GM23338 (cell line): Measurements from ENCODE around the gene NDUFB2. TPM values are rescaled to one million over a fixed set of nuclear protein-coding genes. Genes with fewer than 3 reads are reported as not detected.

ENCODE experiments used
- ATAC-seq: fragments of 200-7000 bp; cut with Tn5 transposase; 3 replicates; pipeline ENCODE4 v1.9.1; 2020
- DNase-seq: peaks from one replicate; pipeline ENCODE4 v3.0.0-alpha.2; 2015; ENCODE audit warnings: low spot score
- H2AFZ ChIP-seq: fragments of 200-600 bp; sonication (generic); 2 replicates; pipeline ENCODE4 v1.8.0; 2016; ENCODE audit warnings: antibody characterized with exemption, mild to moderate bottlenecking, moderate library complexity
- H3F3A ChIP-seq: fragments of 200-600 bp; sonication (generic); replicated peaks from 2 replicates; pipeline ENCODE4 v1.8.0; 2017; ENCODE audit warnings: antibody characterized with exemption, mixed run types, low read depth
- H3K27ac ChIP-seq: fragments of 200-600 bp; sonication (generic); 2 replicates; pipeline ENCODE4 v1.6.1; 2016; ENCODE audit warnings: low read depth
- H3K27me3 ChIP-seq: fragments of 200-600 bp; sonication (generic); 2 replicates; pipeline ENCODE4 v1.8.0; 2016; ENCODE audit warnings: mild to moderate bottlenecking, mixed run types, moderate library complexity; ENCODE audit not compliant: insufficient read depth
- H3K36me3 ChIP-seq: fragments of 200-600 bp; sonication (generic); 2 replicates; pipeline ENCODE4 v1.8.0; 2016; ENCODE audit warnings: mild to moderate bottlenecking; ENCODE audit not compliant: insufficient read depth
- H3K4me1 ChIP-seq: fragments of 200-600 bp; sonication (generic); 2 replicates; pipeline ENCODE4 v1.8.0; 2016; ENCODE audit warnings: mild to moderate bottlenecking, moderate library complexity; ENCODE audit not compliant: insufficient read depth
- H3K4me2 ChIP-seq: fragments of 200-600 bp; sonication (generic); 2 replicates; pipeline ENCODE4 v1.7.1; 2017; ENCODE audit warnings: mixed run types
- H3K4me3 ChIP-seq: fragments of 200-600 bp; sonication (generic); 2 replicates; pipeline ENCODE4 v1.6.1; 2016; ENCODE audit warnings: mixed run types
- H3K79me2 ChIP-seq: fragments of 200-600 bp; sonication (generic); replicated peaks from 2 replicates; pipeline ENCODE4 v1.8.0; 2017; ENCODE audit warnings: mild to moderate bottlenecking; ENCODE audit not compliant: insufficient read depth
- H3K9me2 ChIP-seq: fragments of 200-600 bp; sonication (generic); 2 replicates; pipeline ENCODE4 v1.8.0; 2017; ENCODE audit not compliant: insufficient read depth
- H4K20me1 ChIP-seq: fragments of 200-600 bp; sonication (generic); replicated peaks from 2 replicates; pipeline ENCODE4 v1.8.0; 2017; ENCODE audit warnings: mild to moderate bottlenecking; ENCODE audit not compliant: insufficient read depth
- H3K27ac Mint-ChIP-seq: 2 replicates; pipeline ENCODE4 v1.8.0; 2020; ENCODE audit warnings: inconsistent platforms, mild to moderate bottlenecking, moderate library complexity, mixed read lengths
- H3K27me3 Mint-ChIP-seq: 3 replicates; pipeline ENCODE4 v1.8.0; 2022; ENCODE audit warnings: low read depth, mild to moderate bottlenecking, moderate library complexity, mixed read lengths, inconsistent platforms; ENCODE audit not compliant: insufficient read depth, poor library complexity
- H3K36me3 Mint-ChIP-seq: 3 replicates; pipeline ENCODE4 v1.8.0; 2021; ENCODE audit warnings: low read depth, mild to moderate bottlenecking, inconsistent platforms, moderate library complexity, mixed read lengths
- H3K4me1 Mint-ChIP-seq: 3 replicates; pipeline ENCODE4 v1.8.0; 2020; ENCODE audit warnings: mild to moderate bottlenecking, inconsistent platforms, mixed read lengths
- H3K4me3 Mint-ChIP-seq: 3 replicates; pipeline ENCODE4 v1.8.0; 2021; ENCODE audit warnings: moderate library complexity, mild to moderate bottlenecking, inconsistent platforms, mixed read lengths
- H3K9me3 Mint-ChIP-seq: 3 replicates; pipeline ENCODE4 v1.8.0; 2020; ENCODE audit warnings: moderate library complexity, mild to moderate bottlenecking, inconsistent platforms, mixed read lengths
- CREB1 ChIP-seq: fragments of 250-450 bp; sonication (Bioruptor Pico); IDR thresholded peaks from 2 replicates; pipeline ENCODE4 v1.5.0; 2020; ENCODE audit warnings: low read depth, mild to moderate bottlenecking, moderate library complexity
- JUNB ChIP-seq: IDR thresholded peaks from one replicate; pipeline ENCODE4 v1.6.1; 2016; ENCODE audit warnings: antibody characterized with exemption; ENCODE audit not compliant: unreplicated experiment
- NANOG ChIP-seq: IDR thresholded peaks from 2 replicates; pipeline ENCODE4 v1.6.1; 2016; ENCODE audit warnings: antibody characterized with exemption, borderline replicate concordance
- POLR2AphosphoS5 ChIP-seq: IDR thresholded peaks from 2 replicates; pipeline ENCODE4 v1.6.1; 2016; ENCODE audit warnings: antibody characterized with exemption, low read depth
- STAT1 ChIP-seq: IDR thresholded peaks from one replicate; pipeline ENCODE4 v1.6.1; 2016; ENCODE audit warnings: antibody characterized with exemption; ENCODE audit not compliant: unreplicated experiment
- ZNF114 ChIP-seq: fragments of 250-450 bp; sonication (Bioruptor Pico); IDR thresholded peaks from 2 replicates; pipeline ENCODE4 v1.5.0; 2020; ENCODE audit warnings: mild to moderate bottlenecking, moderate library complexity
- polyA plus RNA-seq: library from polyadenylated mRNA; unstranded; fragments of >200 nt; fragmentation: Nextera tagmentation; extraction: Ambion mirVana; gene quantifications from 2 replicates; pipeline ENCODE4 v1.2.1, GENCODE V29; 2016
- total RNA-seq: library from RNA; depleted of rRNA; stranded (reverse); fragments of >200 nt; shearing (Covaris generic); gene quantifications from 2 replicates; pipeline ENCODE4 v1.2.3, GENCODE V29; 2014
- TF ChIP-seq, protein P1 (sequence below): IDR thresholded peaks from one replicate; pipeline ENCODE4 v1.6.1; 2018; ENCODE audit warnings: antibody characterized with exemption; ENCODE audit not compliant: unreplicated experiment
- TF ChIP-seq, protein P2 (sequence below): fragments of 250-450 bp; sonication (Bioruptor Pico); IDR thresholded peaks from 2 replicates; pipeline ENCODE4 v1.5.0; 2020; ENCODE audit warnings: mild to moderate bottlenecking, moderate library complexity

The NDUFB2 gene
- total and polyA plus RNA-seq, 2 experiments from 2014 or later = 306 to 382 TPM

DNA sequence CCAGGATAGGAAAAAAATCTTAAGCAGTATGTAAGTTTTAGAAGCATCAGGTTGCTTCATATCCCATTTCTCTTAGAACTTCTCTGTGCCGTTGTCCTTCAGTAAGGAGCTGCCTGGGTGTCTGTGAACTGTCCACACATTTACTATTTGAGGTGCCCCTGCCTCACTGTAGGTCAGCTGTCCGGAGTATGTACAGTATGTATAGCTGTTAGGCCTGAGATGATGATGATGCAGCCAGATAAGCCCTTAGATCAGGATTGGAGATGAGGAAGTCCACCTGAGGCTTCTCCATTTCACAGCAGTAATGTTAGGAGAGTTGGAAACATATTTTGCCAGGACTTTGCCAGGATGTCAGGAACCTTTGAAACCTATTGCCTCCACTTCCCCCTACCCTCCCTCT, 7.7 kb downstream of the NDUFB2 start:
- H3K79me2 ChIP-seq = peaks cover 37% of the 10 kb centered on the region
- no peak overlapping the region for H3K27ac Mint-ChIP-seq
- H4K20me1 ChIP-seq = peaks cover 14% of the 10 kb centered on the region
- H3K4me1 ChIP-seq = no peaks in the 10 kb centered on the region
- TF ChIP-seq NANOG (no peak), ZNF114 (no peak), POLR2AphosphoS5 (no peak), CREB1 (CRISPR knock-in tag) (no peak), STAT1 (no peak)
- TF ChIP-seq, protein P1, sequence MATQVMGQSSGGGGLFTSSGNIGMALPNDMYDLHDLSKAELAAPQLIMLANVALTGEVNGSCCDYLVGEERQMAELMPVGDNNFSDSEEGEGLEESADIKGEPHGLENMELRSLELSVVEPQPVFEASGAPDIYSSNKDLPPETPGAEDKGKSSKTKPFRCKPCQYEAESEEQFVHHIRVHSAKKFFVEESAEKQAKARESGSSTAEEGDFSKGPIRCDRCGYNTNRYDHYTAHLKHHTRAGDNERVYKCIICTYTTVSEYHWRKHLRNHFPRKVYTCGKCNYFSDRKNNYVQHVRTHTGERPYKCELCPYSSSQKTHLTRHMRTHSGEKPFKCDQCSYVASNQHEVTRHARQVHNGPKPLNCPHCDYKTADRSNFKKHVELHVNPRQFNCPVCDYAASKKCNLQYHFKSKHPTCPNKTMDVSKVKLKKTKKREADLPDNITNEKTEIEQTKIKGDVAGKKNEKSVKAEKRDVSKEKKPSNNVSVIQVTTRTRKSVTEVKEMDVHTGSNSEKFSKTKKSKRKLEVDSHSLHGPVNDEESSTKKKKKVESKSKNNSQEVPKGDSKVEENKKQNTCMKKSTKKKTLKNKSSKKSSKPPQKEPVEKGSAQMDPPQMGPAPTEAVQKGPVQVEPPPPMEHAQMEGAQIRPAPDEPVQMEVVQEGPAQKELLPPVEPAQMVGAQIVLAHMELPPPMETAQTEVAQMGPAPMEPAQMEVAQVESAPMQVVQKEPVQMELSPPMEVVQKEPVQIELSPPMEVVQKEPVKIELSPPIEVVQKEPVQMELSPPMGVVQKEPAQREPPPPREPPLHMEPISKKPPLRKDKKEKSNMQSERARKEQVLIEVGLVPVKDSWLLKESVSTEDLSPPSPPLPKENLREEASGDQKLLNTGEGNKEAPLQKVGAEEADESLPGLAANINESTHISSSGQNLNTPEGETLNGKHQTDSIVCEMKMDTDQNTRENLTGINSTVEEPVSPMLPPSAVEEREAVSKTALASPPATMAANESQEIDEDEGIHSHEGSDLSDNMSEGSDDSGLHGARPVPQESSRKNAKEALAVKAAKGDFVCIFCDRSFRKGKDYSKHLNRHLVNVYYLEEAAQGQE = no peak
- no peak for ATAC-seq
- H3K9me3 Mint-ChIP-seq = no peaks in the 10 kb centered on the region; the same call in 2 of the 3 replicates
- DNase-seq = no peak
- H2AFZ ChIP-seq = no peak overlapping the region
- peaks cover 35% of the 10 kb centered on the region; the same call in 2 of the 3 replicates for H3K36me3 Mint-ChIP-seq
- H3K27ac ChIP-seq = no peak overlapping the region
- no peak overlapping the region for H3K4me2 ChIP-seq
- no peaks in the 10 kb centered on the region; the same call in 1 of the 2 replicates for H3K36me3 ChIP-seq
- no peaks in the 10 kb centered on the region for H3K27me3 ChIP-seq
- no peaks in the 10 kb centered on the region for H3F3A ChIP-seq
- H3K9me2 ChIP-seq = no peaks in the 10 kb centered on the region
- H3K4me1 Mint-ChIP-seq = peaks cover 2% of the 10 kb centered on the region; the same call in 1 of the 3 replicates
- peaks cover 3% of the 10 kb centered on the region for H3K27me3 Mint-ChIP-seq
- H3K4me3 Mint-ChIP-seq = no peak overlapping the region
- H3K4me3 ChIP-seq = no peak overlapping the region

DNA sequence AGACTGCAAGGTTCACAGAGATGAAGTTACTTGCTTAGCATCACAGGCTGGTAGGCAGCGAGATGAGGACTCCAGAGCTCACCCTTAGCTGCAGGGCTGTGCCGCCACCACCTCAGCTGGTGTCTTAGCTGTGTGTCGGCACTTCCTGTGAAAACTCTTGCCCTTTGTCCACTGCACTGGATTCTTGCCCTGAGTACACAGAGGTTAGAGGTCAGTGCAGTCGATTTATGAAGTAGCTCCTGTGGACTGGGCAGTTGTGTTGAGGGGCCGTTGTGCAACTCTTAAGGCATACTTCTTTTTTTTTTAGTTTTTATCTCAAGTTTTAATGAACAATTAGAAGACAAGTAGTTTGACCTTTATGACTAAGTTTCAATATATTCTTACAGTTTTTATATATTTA, 10.6 kb downstream of the NDUFB2 start:
- Histone ChIP-seq H3K4me1 (no peaks in the 10 kb centered on the region), H3K36me3 (no peaks in the 10 kb centered on the region; the same call in 1 of the 2 replicates), H2AFZ (no peak overlapping the region), H3K9me2 (no peaks in the 10 kb centered on the region), H3K79me2 (peaks cover 8% of the 10 kb centered on the region; the same call in 1 of the 2 replicates), H4K20me1 (no peaks in the 10 kb centered on the region), H3K4me2 (no peak overlapping the region), H3F3A (no peaks in the 10 kb centered on the region), H3K27me3 (no peaks in the 10 kb centered on the region), H3K4me3 (no peak overlapping the region), H3K27ac (no peak overlapping the region; the same call in 1 of the 2 replicates)
- DNase-seq (no peak), ATAC-seq (no peak)
- peaks cover 6% of the 10 kb centered on the region for H3K9me3 Mint-ChIP-seq
- H3K4me1 Mint-ChIP-seq = no peaks in the 10 kb centered on the region
- H3K36me3 Mint-ChIP-seq = peaks cover 37% of the 10 kb centered on the region; the same call in 2 of the 3 replicates
- H3K27me3 Mint-ChIP-seq = peaks cover 3% of the 10 kb centered on the region
- H3K27ac Mint-ChIP-seq = no peak overlapping the region
- no peak overlapping the region for H3K4me3 Mint-ChIP-seq
- TF ChIP-seq JUNB (no peak), STAT1 (no peak)
- TF ChIP-seq, protein P1 = no peak
- TF ChIP-seq, protein P2, sequence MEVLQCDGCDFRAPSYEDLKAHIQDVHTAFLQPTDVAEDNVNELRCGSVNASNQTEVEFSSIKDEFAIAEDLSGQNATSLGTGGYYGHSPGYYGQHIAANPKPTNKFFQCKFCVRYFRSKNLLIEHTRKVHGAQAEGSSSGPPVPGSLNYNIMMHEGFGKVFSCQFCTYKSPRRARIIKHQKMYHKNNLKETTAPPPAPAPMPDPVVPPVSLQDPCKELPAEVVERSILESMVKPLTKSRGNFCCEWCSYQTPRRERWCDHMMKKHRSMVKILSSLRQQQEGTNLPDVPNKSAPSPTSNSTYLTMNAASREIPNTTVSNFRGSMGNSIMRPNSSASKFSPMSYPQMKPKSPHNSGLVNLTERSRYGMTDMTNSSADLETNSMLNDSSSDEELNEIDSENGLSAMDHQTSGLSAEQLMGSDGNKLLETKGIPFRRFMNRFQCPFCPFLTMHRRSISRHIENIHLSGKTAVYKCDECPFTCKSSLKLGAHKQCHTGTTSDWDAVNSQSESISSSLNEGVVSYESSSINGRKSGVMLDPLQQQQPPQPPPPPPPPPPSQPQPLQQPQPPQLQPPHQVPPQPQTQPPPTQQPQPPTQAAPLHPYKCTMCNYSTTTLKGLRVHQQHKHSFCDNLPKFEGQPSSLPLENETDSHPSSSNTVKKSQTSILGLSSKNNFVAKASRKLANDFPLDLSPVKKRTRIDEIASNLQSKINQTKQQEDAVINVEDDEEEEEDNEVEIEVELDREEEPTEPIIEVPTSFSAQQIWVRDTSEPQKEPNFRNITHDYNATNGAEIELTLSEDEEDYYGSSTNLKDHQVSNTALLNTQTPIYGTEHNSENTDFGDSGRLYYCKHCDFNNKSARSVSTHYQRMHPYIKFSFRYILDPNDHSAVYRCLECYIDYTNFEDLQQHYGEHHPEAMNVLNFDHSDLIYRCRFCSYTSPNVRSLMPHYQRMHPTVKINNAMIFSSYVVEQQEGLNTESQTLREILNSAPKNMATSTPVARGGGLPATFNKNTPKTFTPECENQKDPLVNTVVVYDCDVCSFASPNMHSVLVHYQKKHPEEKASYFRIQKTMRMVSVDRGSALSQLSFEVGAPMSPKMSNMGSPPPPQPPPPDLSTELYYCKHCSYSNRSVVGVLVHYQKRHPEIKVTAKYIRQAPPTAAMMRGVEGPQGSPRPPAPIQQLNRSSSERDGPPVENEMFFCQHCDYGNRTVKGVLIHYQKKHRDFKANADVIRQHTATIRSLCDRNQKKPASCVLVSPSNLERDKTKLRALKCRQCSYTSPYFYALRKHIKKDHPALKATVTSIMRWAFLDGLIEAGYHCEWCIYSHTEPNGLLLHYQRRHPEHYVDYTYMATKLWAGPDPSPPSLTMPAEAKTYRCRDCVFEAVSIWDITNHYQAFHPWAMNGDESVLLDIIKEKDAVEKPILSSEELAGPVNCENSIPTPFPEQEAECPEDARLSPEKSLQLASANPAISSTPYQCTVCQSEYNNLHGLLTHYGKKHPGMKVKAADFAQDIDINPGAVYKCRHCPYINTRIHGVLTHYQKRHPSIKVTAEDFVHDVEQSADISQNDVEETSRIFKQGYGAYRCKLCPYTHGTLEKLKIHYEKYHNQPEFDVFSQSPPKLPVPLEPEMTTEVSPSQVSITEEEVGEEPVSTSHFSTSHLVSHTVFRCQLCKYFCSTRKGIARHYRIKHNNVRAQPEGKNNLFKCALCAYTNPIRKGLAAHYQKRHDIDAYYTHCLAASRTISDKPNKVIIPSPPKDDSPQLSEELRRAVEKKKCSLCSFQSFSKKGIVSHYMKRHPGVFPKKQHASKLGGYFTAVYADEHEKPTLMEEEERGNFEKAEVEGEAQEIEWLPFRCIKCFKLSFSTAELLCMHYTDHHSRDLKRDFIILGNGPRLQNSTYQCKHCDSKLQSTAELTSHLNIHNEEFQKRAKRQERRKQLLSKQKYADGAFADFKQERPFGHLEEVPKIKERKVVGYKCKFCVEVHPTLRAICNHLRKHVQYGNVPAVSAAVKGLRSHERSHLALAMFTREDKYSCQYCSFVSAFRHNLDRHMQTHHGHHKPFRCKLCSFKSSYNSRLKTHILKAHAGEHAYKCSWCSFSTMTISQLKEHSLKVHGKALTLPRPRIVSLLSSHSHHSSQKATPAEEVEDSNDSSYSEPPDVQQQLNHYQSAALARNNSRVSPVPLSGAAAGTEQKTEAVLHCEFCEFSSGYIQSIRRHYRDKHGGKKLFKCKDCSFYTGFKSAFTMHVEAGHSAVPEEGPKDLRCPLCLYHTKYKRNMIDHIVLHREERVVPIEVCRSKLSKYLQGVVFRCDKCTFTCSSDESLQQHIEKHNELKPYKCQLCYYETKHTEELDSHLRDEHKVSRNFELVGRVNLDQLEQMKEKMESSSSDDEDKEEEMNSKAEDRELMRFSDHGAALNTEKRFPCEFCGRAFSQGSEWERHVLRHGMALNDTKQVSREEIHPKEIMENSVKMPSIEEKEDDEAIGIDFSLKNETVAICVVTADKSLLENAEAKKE (CRISPR knock-in tag) = no peak
